H1 (cell line): ENCODE results near the gene VGLL3. TPM values are rescaled to one million over a fixed set of nuclear protein-coding genes. Genes with fewer than 3 reads are reported as not detected.

Experiments used
- CTCF ChIA-PET: fragments of 300-600 bp; sonication (Branson Sonifier 250); formaldehyde crosslinking; loops from one replicate; lab custom pipeline; 2021; ENCODE audit not compliant: partially characterized antibody; lab: Charles Lee
- POLR2A ChIA-PET: fragments of 300-600 bp; sonication (Branson Sonifier 250); formaldehyde crosslinking; loops from one replicate; lab custom pipeline; 2021; ENCODE audit warnings: inconsistent platforms; ENCODE audit not compliant: partially characterized antibody; lab: Charles Lee
- DNase-seq, 2 experiments: peaks; one replicate each; pipeline versions ENCODE4 v3.0.0 to v3.0.0-alpha.2; 2010 to 2022; ENCODE audit warnings: low spot score in 2 of 2, low read depth in 1 of 2, mixed read lengths in 1 of 2
- FAIRE-seq: peaks from 2 replicates; lab custom pipeline; 2011; peaks lifted over from hg19 to GRCh38; lab: Jason Lieb, UNC
- H2AFZ ChIP-seq: 2 replicates; pipeline ENCODE4 v1.8.1; 2012; ENCODE audit warnings: low read length, inconsistent platforms
- H2AK5ac ChIP-seq: 2 replicates; pipeline ENCODE4 v1.6.1; 2013; ENCODE audit warnings: low read depth, low read length
- H2BK120ac ChIP-seq: replicated peaks from 2 replicates; pipeline ENCODE3; 2013; ENCODE audit warnings: low read depth, low read length, inconsistent platforms
- H2BK12ac ChIP-seq: 2 replicates; pipeline ENCODE4 v1.6.1; 2013; ENCODE audit warnings: low read depth, low read length
- H2BK15ac ChIP-seq: 2 replicates; pipeline ENCODE4 v1.6.1; 2013; ENCODE audit warnings: low read length
- H2BK20ac ChIP-seq: 2 replicates; pipeline ENCODE4 v1.6.1; 2013; ENCODE audit warnings: low read length
- H2BK5ac ChIP-seq: 2 replicates; pipeline ENCODE4 v1.6.1; 2013; ENCODE audit warnings: low read depth, low read length
- H3K14ac ChIP-seq: 2 replicates; pipeline ENCODE4 v1.6.1; 2013; ENCODE audit warnings: inconsistent platforms; ENCODE audit not compliant: insufficient read length
- H3K18ac ChIP-seq: 2 replicates; pipeline ENCODE4 v1.6.1; 2013; ENCODE audit warnings: low read length; ENCODE audit errors: extremely low read depth
- H3K23ac ChIP-seq: 2 replicates; pipeline ENCODE4 v1.6.1; 2013; ENCODE audit warnings: inconsistent platforms; ENCODE audit not compliant: insufficient read length
- H3K23me2 ChIP-seq: 2 replicates; pipeline ENCODE4 v1.6.1; 2013; ENCODE audit warnings: low read depth, low read length
- H3K27ac ChIP-seq: 2 replicates; pipeline ENCODE4 v1.6.1; 2011; ENCODE audit warnings: low read depth, low read length, inconsistent platforms
- H3K27me3 ChIP-seq, 4 experiments: replicated peaks in 1 of 4; 1 replicate in 1 of 4; 2 replicates in 3 of 4; pipeline versions ENCODE4 v1.6.1 to v1.8.1; 2011 to 2013; ENCODE audit warnings: low read length in 3 of 4, mild to moderate bottlenecking in 3 of 4, inconsistent platforms in 2 of 4, mixed read lengths in 2 of 4, moderate library complexity in 1 of 4; ENCODE audit not compliant: control insufficient read depth in 3 of 4, insufficient read depth in 3 of 4; ENCODE audit errors: extremely low read depth in 1 of 4
- H3K36me3 ChIP-seq, 4 experiments: 2 replicates each; pipeline versions ENCODE4 v1.6.1 to v1.8.1; 2011 to 2013; ENCODE audit warnings: mild to moderate bottlenecking in 4 of 4, low read length in 3 of 4, moderate library complexity in 2 of 4, control low read depth in 1 of 4, inconsistent platforms in 1 of 4; ENCODE audit not compliant: insufficient read depth in 4 of 4, control insufficient read depth in 2 of 4
- H3K4ac ChIP-seq: replicated peaks from 2 replicates; pipeline ENCODE3; 2013; ENCODE audit warnings: low read length, low read depth, mixed read lengths, inconsistent platforms; ENCODE audit not compliant: insufficient read length
- H3K4me1 ChIP-seq, 4 experiments: replicated peaks in 1 of 4; 1 replicate in 1 of 4; 2 replicates in 3 of 4; pipeline versions ENCODE4 v1.6.1 to v1.8.1; 2011 to 2013; ENCODE audit warnings: low read length in 3 of 4, inconsistent platforms in 2 of 4, mixed read lengths in 1 of 4; ENCODE audit not compliant: insufficient read depth in 4 of 4, control insufficient read depth in 3 of 4
- H3K4me2 ChIP-seq, 2 experiments: 2 replicates each; pipeline versions ENCODE4 v1.6.1 to v1.8.1; 2011 to 2013; ENCODE audit warnings: low read depth in 2 of 2, low read length in 2 of 2, control low read depth in 1 of 2, inconsistent platforms in 1 of 2, mild to moderate bottlenecking in 1 of 2; ENCODE audit not compliant: insufficient read depth in 1 of 2
- H3K4me3 ChIP-seq, 4 experiments: fragments of 200-600, 300-600 bp in 1 of 4; sonication (generic), shearing (Covaris generic), sonication (Bioruptor Twin) in 1 of 4; 2 replicates each; pipeline versions ENCODE4 v1.5.1 to v1.8.1; 2011 to 2016; ENCODE audit warnings: low read length in 4 of 4, low read depth in 3 of 4, control low read depth in 2 of 4, inconsistent platforms in 2 of 4, mild to moderate bottlenecking in 2 of 4, mixed read lengths in 1 of 4, moderate library complexity in 1 of 4; ENCODE audit not compliant: insufficient read depth in 2 of 4; ENCODE audit errors: extremely low read depth in 1 of 4
- H3K56ac ChIP-seq: replicated peaks from 2 replicates; pipeline ENCODE3; 2013; ENCODE audit warnings: low read depth, mild to moderate bottlenecking, mixed read lengths, low read length, inconsistent platforms; ENCODE audit not compliant: insufficient read length
- H3K79me1 ChIP-seq: 2 replicates; pipeline ENCODE4 v1.6.1; 2013; ENCODE audit warnings: low read depth, low read length, control low read depth
- H3K79me2 ChIP-seq, 2 experiments: 2 replicates each; pipeline versions ENCODE4 v1.6.1 to v1.8.1; 2012 to 2013; ENCODE audit warnings: low read length in 2 of 2, mild to moderate bottlenecking in 2 of 2, inconsistent platforms in 1 of 2; ENCODE audit not compliant: insufficient read depth in 2 of 2, control insufficient read depth in 1 of 2
- H3K9ac ChIP-seq, 4 experiments: replicated peaks in 1 of 4; 1 replicate in 1 of 4; 2 replicates in 3 of 4; pipeline versions ENCODE4 v1.6.1 to v1.8.1; 2011 to 2013; ENCODE audit warnings: low read depth in 3 of 4, low read length in 3 of 4, control low read depth in 2 of 4, mild to moderate bottlenecking in 2 of 4, moderate library complexity in 2 of 4, inconsistent platforms in 1 of 4; ENCODE audit errors: extremely low read depth in 1 of 4
- H3K9me3 ChIP-seq, 2 experiments: 2 replicates each; pipeline versions ENCODE4 v1.6.1 to v1.8.1; 2012 to 2013; ENCODE audit warnings: mild to moderate bottlenecking in 2 of 2, moderate library complexity in 2 of 2, control low read depth in 1 of 2, inconsistent platforms in 1 of 2, low read depth in 1 of 2, low read length in 1 of 2, mixed read lengths in 1 of 2; ENCODE audit not compliant: insufficient read depth in 2 of 2
- H4K20me1 ChIP-seq, 2 experiments: replicated peaks in 1 of 2; 2 replicates each; pipeline versions ENCODE3 to v1.8.1; 2011 to 2013; ENCODE audit warnings: inconsistent platforms in 2 of 2, low read length in 2 of 2, mild to moderate bottlenecking in 1 of 2; ENCODE audit not compliant: insufficient read depth in 2 of 2, control insufficient read depth in 1 of 2
- H4K5ac ChIP-seq: 2 replicates; pipeline ENCODE4 v1.6.1; 2013; ENCODE audit warnings: low read length, low read depth, mixed read lengths, inconsistent platforms; ENCODE audit not compliant: insufficient read length
- H4K8ac ChIP-seq: 2 replicates; pipeline ENCODE4 v1.8.0; 2013; ENCODE audit warnings: mild to moderate bottlenecking, moderate library complexity, low read length, inconsistent platforms; ENCODE audit not compliant: insufficient read depth; ENCODE audit errors: extremely low read depth
- H4K91ac ChIP-seq: replicated peaks from 2 replicates; pipeline ENCODE3; 2013; ENCODE audit warnings: low read length, mixed read lengths, inconsistent platforms; ENCODE audit not compliant: insufficient read length
- BRCA1 ChIP-seq: IDR thresholded peaks from 2 replicates; pipeline ENCODE4 v1.6.1; 2012; ENCODE audit warnings: low read depth, low read length, improper control_type of control experiment
- CBX8 ChIP-seq: fragments of 300-800, 300-1000 bp; sonication (generic); IDR thresholded peaks from 2 replicates; pipeline ENCODE4 v1.7.1; 2016; ENCODE audit warnings: low read depth, low read length, borderline replicate concordance
- CHD2 ChIP-seq: IDR thresholded peaks from 2 replicates; pipeline ENCODE4 v1.6.1; 2012; ENCODE audit warnings: low read length, improper control_type of control experiment
- FOSL1 ChIP-seq: IDR thresholded peaks from 2 replicates; pipeline ENCODE4 v1.6.1; 2011; ENCODE audit warnings: mild to moderate bottlenecking, low read depth, low read length, moderate library complexity; ENCODE audit not compliant: insufficient read depth
- GTF2F1 ChIP-seq: IDR thresholded peaks from 2 replicates; pipeline ENCODE4 v1.6.1; 2012; ENCODE audit warnings: low read depth, low read length, improper control_type of control experiment, borderline replicate concordance
- JUN ChIP-seq: IDR thresholded peaks from 2 replicates; pipeline ENCODE4 v1.6.1; 2011; ENCODE audit warnings: low read depth, mild to moderate bottlenecking, improper control_type of control experiment, low read length
- SIN3A ChIP-seq, 2 experiments: IDR thresholded peaks in 1 of 2; conservative IDR thresholded peaks in 1 of 2; 2 replicates each; pipeline ENCODE4 v1.6.1; 2011 to 2012; ENCODE audit warnings: low read length in 2 of 2, improper control_type of control experiment in 1 of 2, low read depth in 1 of 2, mild to moderate bottlenecking in 1 of 2
- SP2 ChIP-seq: IDR thresholded peaks from 2 replicates; pipeline ENCODE4 v1.6.1; 2012; ENCODE audit warnings: mild to moderate bottlenecking, low read length, inconsistent platforms
- SP4 ChIP-seq: IDR thresholded peaks from 2 replicates; pipeline ENCODE4 v1.6.1; 2012; ENCODE audit warnings: low read length, inconsistent platforms
- SRF ChIP-seq: IDR thresholded peaks from 2 replicates; pipeline ENCODE4 v1.6.1; 2011; ENCODE audit warnings: mild to moderate bottlenecking, low read depth, low read length, moderate library complexity
- TBP ChIP-seq: IDR thresholded peaks from 2 replicates; pipeline ENCODE4 v1.6.1; 2011; ENCODE audit warnings: low read depth, low read length, improper control_type of control experiment
- TEAD4 ChIP-seq: IDR thresholded peaks from 2 replicates; pipeline ENCODE4 v1.6.1; 2012; ENCODE audit warnings: low read depth, low read length, inconsistent platforms, mixed read lengths
- YY1 ChIP-seq: IDR thresholded peaks from 2 replicates; pipeline ENCODE4 v1.6.1; 2011; ENCODE audit warnings: low read depth, mild to moderate bottlenecking, low read length
- ZNF274 ChIP-seq: IDR thresholded peaks from 2 replicates; pipeline ENCODE4 v1.7.0; 2012; ENCODE audit warnings: low read length, borderline replicate concordance; ENCODE audit errors: extremely low read depth
- WGBS, 2 experiments: shearing (Covaris generic) in 1 of 2; methylation state at CpG; one replicate each; pipeline versions ENCODE4 v1.1.6 to v1.1.7; 2013 to 2015; ENCODE audit warnings: low lambda C conversion rate in 2 of 2, mixed read lengths in 2 of 2, inconsistent platforms in 1 of 2, low coverage in 1 of 2, missing lambda C conversion rate in 1 of 2; ENCODE audit not compliant: insufficient replicate concordance in 2 of 2, insufficient coverage in 1 of 2, insufficient read length in 1 of 2; ENCODE audit errors: extremely low coverage in 1 of 2, missing lambda C conversion rate in 1 of 2; 5-methylcytosine and 5-hydroxymethylcytosine counted together
- polyA plus RNA-seq, 7 experiments: library from polyadenylated mRNA; depleted of rRNA in 3 of 7; stranded (reverse) in 5 of 7; unstranded in 2 of 7; fragments of >200 nt in 5 of 7; fragments of 200-250 nt in 2 of 7; gene quantifications; 1 replicate in 5 of 7; 2 replicates in 1 of 7; 4 replicates in 1 of 7; pipeline versions ENCODE4 v1.2.1 to v1.2.3, GENCODE V29; 2011 to 2013; ENCODE audit warnings: missing spikeins in 2 of 7, mixed read lengths in 2 of 7
- total RNA-seq: library from RNA; stranded (reverse); fragmentation: NEBNext Ultra II Directional; extraction: Animal tissue kit (Norgen Biotek cat#: 25700); gene quantifications from 2 replicates; pipeline ENCODE4 v1.2.1, GENCODE V29; 2021

Gene VGLL3
- total and polyA plus RNA-seq, 2 of the 8 experiments (the other 6 are each of a cell fraction or from before 2014, with no cell fraction given): 13.4 to 24.2 TPM

GRCh38 chr3:86996261-86996955 is 5.5 kb upstream of the VGLL3 start:
- Histone ChIP-seq H3K36me3 (no peaks in the 10 kb centered on the region), H3K23ac (no peak overlapping the region), H2AFZ (no peak overlapping the region; the same call in 1 of the 2 replicates), H3K23me2 (peaks cover 2% of the 10 kb centered on the region), H2BK15ac (no peak overlapping the region), H3K27ac (no peak overlapping the region), H3K4ac (no peak overlapping the region), H2BK120ac (no peak overlapping the region), H3K4me2 (no peak overlapping the region), H3K9me3 (no peaks in the 10 kb centered on the region), H2BK20ac (no peak overlapping the region), H3K9ac (no peak overlapping the region), H2AK5ac (no peak overlapping the region), H4K91ac (no peak overlapping the region), H4K20me1 (no peaks in the 10 kb centered on the region), H3K56ac (no peak overlapping the region), H3K18ac (no peak overlapping the region), H2BK5ac (no peak overlapping the region), H3K4me3 (no peak overlapping the region), H4K8ac (no peak overlapping the region; the same call in 1 of the 2 replicates), H3K79me1 (no peaks in the 10 kb centered on the region), H3K4me1 (peaks cover 0 to 4% (median 0%) of the 10 kb centered on the region in 4 experiments; a peak in 1 of 7 replicates), H3K27me3 (no peaks in the 10 kb centered on the region), H3K79me2 (no peaks in the 10 kb centered on the region), H4K5ac (no peak overlapping the region), H2BK12ac (no peak overlapping the region), H3K14ac (no peak overlapping the region)
- POLR2A ChIA-PET: no interaction called here
- FAIRE-seq: no peak
- DNase-seq: no peak
- CTCF ChIA-PET: interaction anchor here (1.6 kb wide), 1 partner anchor 86 kb away, joined by 4 read pairs; no protein-coding TSS in a partner anchor
- 88% methylated on average over 5 of the region's 5 CpGs; no CpG with 5 or more reads in 1 of the 2 experiments for WGBS, 2 experiments
- TF ChIP-seq SP2 (no peak), YY1 (no peak), JUN (no peak), ZNF274 (no peak), SIN3A (conservative IDR thresholded peaks at IDR 0.05 in 1 of 2, IDR thresholded peaks at IDR 0.05 in 1 of 2; ENCODE audit: low read depth in 1 of 2, low read length in 2 of 2) (no peak), TEAD4 (no peak), SRF (no peak), TBP (no peak), GTF2F1 (no peak), CHD2 (no peak), CBX8 (no peak), SP4 (no peak), BRCA1 (no peak), FOSL1 (no peak)
